Activated B cell treated with CpG ODN at 0.5 μM for 24 hours (primary cell): Measurements from ENCODE around the gene NCAM2. TPM values are rescaled to one million over a fixed set of nuclear protein-coding genes. Genes with fewer than 3 reads are reported as not detected.

Experiments
- ATAC-seq: fragments of 200-7000 bp; cut with Tn5 transposase; one replicate; pipeline ENCODE4 v1.10.0; 2021; ENCODE audit warnings: low read depth, mild to moderate bottlenecking, moderate library complexity
- CTCF ChIA-PET: fragments of 350-600 bp; sonication (Branson Sonifier 250); formaldehyde crosslinking; loops from one replicate; lab custom pipeline; 2021; ENCODE audit warnings: antibody characterized with exemption; lab: Charles Lee
- POLR2A ChIA-PET: fragments of 350-600 bp; sonication (Branson Sonifier 250); formaldehyde crosslinking; loops from one replicate; lab custom pipeline; 2021; ENCODE audit warnings: antibody characterized with exemption; lab: Charles Lee
- DNase-seq: peaks from one replicate; pipeline ENCODE4 v3.0.0; 2022
- H3K27ac Mint-ChIP-seq: one replicate; pipeline ENCODE4 v1.8.0; 2020; ENCODE audit warnings: mixed read lengths
- H3K27me3 Mint-ChIP-seq: one replicate; pipeline ENCODE4 v1.8.0; 2021; ENCODE audit warnings: mixed read lengths
- H3K36me3 Mint-ChIP-seq: one replicate; pipeline ENCODE4 v1.8.0; 2021; ENCODE audit warnings: low read depth, mixed read lengths
- H3K4me1 Mint-ChIP-seq: one replicate; pipeline ENCODE4 v1.8.0; 2021; ENCODE audit warnings: mixed read lengths
- H3K4me3 Mint-ChIP-seq: one replicate; pipeline ENCODE4 v1.8.0; 2020; ENCODE audit warnings: mild to moderate bottlenecking, mixed read lengths
- H3K9me3 Mint-ChIP-seq: one replicate; pipeline ENCODE4 v1.8.0; 2020; ENCODE audit warnings: mixed read lengths
- intact Hi-C: fragments of 100-400 bp; cut with micrococcal nuclease; formaldehyde crosslinking; loops from one replicate; pipeline ENCODE4 v1.15.1; 2024
- total RNA-seq: library from RNA; stranded (reverse); gene quantifications from 2 replicates; pipeline ENCODE4 v1.2.3, GENCODE V29; 2022
- TF ChIP-seq, protein P1 (sequence below): fragments of 200-600 bp; IDR thresholded peaks from one replicate; pipeline ENCODE4 v1.8.0; 2022; ENCODE audit warnings: antibody characterized with exemption, mild to moderate bottlenecking

Gene NCAM2
- total RNA-seq, 1 donor from 2014 or later, result not detected

DNA sequence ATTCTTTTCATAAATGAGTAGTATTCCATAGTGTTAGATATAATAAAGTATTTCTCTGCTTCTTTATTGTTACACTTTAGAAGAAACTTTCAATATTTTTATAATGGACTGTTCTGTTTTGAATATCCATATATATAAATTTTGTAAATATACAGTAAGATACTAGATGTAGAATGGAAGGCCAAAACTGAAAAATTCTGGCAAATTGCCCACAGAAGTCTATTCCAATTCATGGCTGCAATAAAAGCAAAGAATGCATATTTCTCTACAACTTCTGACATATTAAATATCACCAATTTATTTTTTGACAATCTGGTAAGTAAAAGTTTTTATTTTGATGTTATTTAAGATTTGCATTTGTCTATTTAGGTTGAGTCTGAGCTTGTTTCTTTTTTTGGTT lies 532.5 kb downstream of the NCAM2 start:
- Mint-ChIP-seq H3K4me1 (no peaks in the 10 kb centered on the region), H3K27me3 (no peaks in the 10 kb centered on the region), H3K36me3 (no peaks in the 10 kb centered on the region), H3K4me3 (no peak overlapping the region), H3K9me3 (no peaks in the 10 kb centered on the region), H3K27ac (no peak overlapping the region)
- ChIA-PET POLR2A (no interaction called here), CTCF (no interaction called here)
- intact Hi-C loops, result no loop called here
- TF ChIP-seq, protein P1, sequence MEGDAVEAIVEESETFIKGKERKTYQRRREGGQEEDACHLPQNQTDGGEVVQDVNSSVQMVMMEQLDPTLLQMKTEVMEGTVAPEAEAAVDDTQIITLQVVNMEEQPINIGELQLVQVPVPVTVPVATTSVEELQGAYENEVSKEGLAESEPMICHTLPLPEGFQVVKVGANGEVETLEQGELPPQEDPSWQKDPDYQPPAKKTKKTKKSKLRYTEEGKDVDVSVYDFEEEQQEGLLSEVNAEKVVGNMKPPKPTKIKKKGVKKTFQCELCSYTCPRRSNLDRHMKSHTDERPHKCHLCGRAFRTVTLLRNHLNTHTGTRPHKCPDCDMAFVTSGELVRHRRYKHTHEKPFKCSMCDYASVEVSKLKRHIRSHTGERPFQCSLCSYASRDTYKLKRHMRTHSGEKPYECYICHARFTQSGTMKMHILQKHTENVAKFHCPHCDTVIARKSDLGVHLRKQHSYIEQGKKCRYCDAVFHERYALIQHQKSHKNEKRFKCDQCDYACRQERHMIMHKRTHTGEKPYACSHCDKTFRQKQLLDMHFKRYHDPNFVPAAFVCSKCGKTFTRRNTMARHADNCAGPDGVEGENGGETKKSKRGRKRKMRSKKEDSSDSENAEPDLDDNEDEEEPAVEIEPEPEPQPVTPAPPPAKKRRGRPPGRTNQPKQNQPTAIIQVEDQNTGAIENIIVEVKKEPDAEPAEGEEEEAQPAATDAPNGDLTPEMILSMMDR, result no peak
- no peak for ATAC-seq
- DNase-seq, result no peak

DNA sequence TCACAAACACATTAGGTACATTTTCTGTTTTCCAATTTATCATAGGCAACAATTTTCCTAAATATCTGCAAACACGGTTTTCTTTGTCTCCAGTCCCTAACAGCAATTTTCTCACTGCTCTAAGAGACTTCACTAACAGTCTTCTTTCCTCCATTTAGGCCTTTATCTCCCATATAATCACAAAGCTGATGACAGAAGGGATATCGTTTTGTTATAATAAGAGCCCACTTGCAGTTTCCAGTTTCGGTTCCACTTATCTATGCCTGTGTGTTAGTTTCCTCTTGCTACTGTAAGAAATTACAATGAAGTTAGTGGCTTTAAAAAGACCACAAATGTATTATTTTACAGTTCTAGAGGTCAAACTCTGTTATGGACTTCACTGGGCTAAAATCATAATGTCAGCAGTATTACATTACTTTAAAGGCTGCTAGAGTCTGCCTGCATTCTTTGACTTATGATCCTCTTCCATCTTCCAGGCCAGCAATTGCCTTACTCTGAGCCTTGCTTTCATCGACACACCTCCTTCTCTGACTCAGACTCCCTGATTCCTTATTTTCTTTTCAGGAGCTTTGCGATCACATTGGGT lies 549.3 kb downstream of the NCAM2 start:
- Mint-ChIP-seq H3K9me3 (peaks cover 5% of the 10 kb centered on the region), H3K4me1 (no peaks in the 10 kb centered on the region), H3K27ac (no peak overlapping the region), H3K27me3 (no peaks in the 10 kb centered on the region), H3K4me3 (no peak overlapping the region), H3K36me3 (no peaks in the 10 kb centered on the region)
- intact Hi-C loops, result no loop called here
- CTCF ChIA-PET, result interaction anchor here (0.7 kb wide), 1 partner anchor 372 kb away, joined by 5 read pairs; no protein-coding TSS in a partner anchor
- ATAC-seq (no peak), DNase-seq (no peak)
- TF ChIP-seq, protein P1, result no peak
- POLR2A ChIA-PET, result no interaction called here

DNA sequence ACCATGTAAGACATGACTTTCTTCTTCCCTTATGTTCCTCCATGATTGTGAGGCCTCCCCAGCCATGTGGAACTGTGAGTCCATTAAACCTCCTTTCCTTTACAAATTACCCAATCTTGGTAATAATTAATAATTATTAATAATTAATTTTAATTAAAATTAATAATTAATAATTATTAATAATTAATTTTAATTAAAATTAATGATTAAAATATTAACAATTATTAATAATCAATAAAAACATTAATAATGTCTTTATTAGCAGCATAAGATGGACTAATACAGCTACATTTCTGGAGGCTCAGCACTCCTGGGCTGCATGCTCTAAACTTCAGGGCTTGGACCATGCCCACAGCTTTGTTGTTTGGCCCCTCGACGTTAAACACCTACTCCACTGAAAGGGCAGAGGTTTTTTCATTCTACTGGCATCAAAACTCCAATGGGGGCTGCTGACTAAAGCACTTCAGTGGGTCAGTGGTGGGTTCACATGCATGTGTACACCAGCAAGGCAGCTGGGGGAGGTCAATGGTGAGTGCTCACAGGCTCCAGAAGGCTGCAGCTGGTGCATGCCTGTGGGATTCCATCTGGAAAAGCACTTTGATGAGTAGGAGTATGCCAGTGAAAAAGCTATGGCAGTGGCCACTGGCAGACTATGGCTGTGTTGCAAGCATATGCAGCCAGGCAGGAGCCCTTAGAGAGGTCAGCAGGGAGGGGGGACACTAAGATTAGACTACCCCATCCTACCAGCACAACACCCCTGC lies 561.3 kb downstream of the NCAM2 start:
- ChIA-PET POLR2A (no interaction called here), CTCF (no interaction called here)
- Mint-ChIP-seq H3K36me3 (no peaks in the 10 kb centered on the region), H3K9me3 (peaks cover 13% of the 10 kb centered on the region), H3K27ac (no peak overlapping the region), H3K4me3 (no peak overlapping the region), H3K4me1 (no peaks in the 10 kb centered on the region), H3K27me3 (no peaks in the 10 kb centered on the region)
- intact Hi-C loops, result no loop called here
- TF ChIP-seq, protein P1, result no peak
- no peak for DNase-seq
- ATAC-seq, result no peak
